HCT116 (cell line): ENCODE data around the gene HCN2. TPM values are rescaled to one million over a fixed set of nuclear protein-coding genes. Genes with fewer than 3 reads are reported as not detected.
A peak's percentile ranks its signal among the peaks of the same experiment; 100 is the strongest.

Source experiments
- ATAC-seq: fragments of 200-7000 bp; cut with Tn5 transposase; 2 replicates; pipeline ENCODE4 v1.9.1; 2020; ENCODE audit warnings: mild to moderate bottlenecking, moderate library complexity
- BruUV-seq: library from RNA; stranded (reverse); fragments of 400-500 nt; replicated peaks from 2 replicates; lab custom pipeline; 2021; lab: Mats Ljungman, UMichigan
- CTCF ChIA-PET: fragments of 300-600 bp; sonication (Branson Sonifier 250); formaldehyde crosslinking; loops from one replicate; lab custom pipeline; 2021; ENCODE audit warnings: antibody characterized with exemption; lab: Charles Lee
- POLR2A ChIA-PET: fragments of 300-600, 350-600 bp; sonication (Branson Sonifier 250); formaldehyde crosslinking; loops from one replicate; lab custom pipeline; 2021; ENCODE audit warnings: antibody characterized with exemption; lab: Charles Lee
- RAD21 ChIA-PET, 2 experiments: fragments of 300-600 bp; sonication (Branson Sonifier 250); formaldehyde crosslinking; loops; one replicate each; lab custom pipeline; 2023; ENCODE audit warnings: low total read pairs in 2 of 2; ENCODE audit not compliant: uncharacterized antibody in 2 of 2, unreplicated experiment in 2 of 2, low non-redundant PET in 1 of 2; lab: Charles Lee
- DNase-seq: peaks from one replicate; pipeline ENCODE4 v3.0.0-alpha.2; 2010; ENCODE audit warnings: low read depth, low spot score
- H2AFZ ChIP-seq: fragments of 200-600 bp; shearing (Covaris generic), sonication (generic); 2 replicates; pipeline ENCODE4 v1.6.1; 2017; ENCODE audit warnings: low read depth, mixed run types, mixed read lengths, antibody characterized with exemption, low read length; ENCODE audit not compliant: poor library complexity, severe bottlenecking
- H3K27ac ChIP-seq: 2 replicates; pipeline ENCODE4 v1.5.1; 2012; ENCODE audit warnings: low read depth, low read length
- H3K27me3 ChIP-seq: fragments of 200-600 bp; sonication (generic); 2 replicates; pipeline ENCODE4 v1.6.1; 2016; ENCODE audit warnings: mixed run types, low read length, mixed read lengths; ENCODE audit not compliant: insufficient read depth
- H3K36me3 ChIP-seq, 2 experiments: fragments of 200-500 bp in 1 of 2; fragments of 200-600 bp in 1 of 2; sonication (Bioruptor generic) in 1 of 2; sonication (generic) in 1 of 2; 2 replicates each; pipeline versions ENCODE4 v1.5.1 to v1.6.1; 2014 to 2016; ENCODE audit warnings: low read length in 2 of 2, inconsistent platforms in 1 of 2, mixed read lengths in 1 of 2, mixed run types in 1 of 2; ENCODE audit not compliant: insufficient read depth in 2 of 2, control insufficient read depth in 1 of 2
- H3K4me1 ChIP-seq, 2 experiments: fragments of 200-600 bp in 1 of 2; sonication (generic) in 1 of 2; 2 replicates each; pipeline versions ENCODE4 v1.5.1 to v1.6.1; 2012 to 2017; ENCODE audit warnings: low read length in 2 of 2, inconsistent platforms in 1 of 2, mild to moderate bottlenecking in 1 of 2, mixed read lengths in 1 of 2, mixed run types in 1 of 2, moderate library complexity in 1 of 2; ENCODE audit not compliant: insufficient read depth in 2 of 2, control insufficient read depth in 1 of 2
- H3K4me2 ChIP-seq: fragments of 200-600 bp; sonication (generic); 2 replicates; pipeline ENCODE4 v1.6.1; 2017; ENCODE audit warnings: mixed run types, low read length, mixed read lengths
- H3K4me3 ChIP-seq, 2 experiments: fragments of 200-600 bp in 1 of 2; sonication (generic) in 1 of 2; replicated peaks in 1 of 2; 2 replicates each; pipeline ENCODE4 v1.5.1; 2011 to 2016; ENCODE audit warnings: low read length in 2 of 2, control low read depth in 1 of 2, low read depth in 1 of 2, mild to moderate bottlenecking in 1 of 2, mixed read lengths in 1 of 2, mixed run types in 1 of 2
- H3K79me2 ChIP-seq: fragments of 200-600 bp; sonication (generic); 2 replicates; pipeline ENCODE4 v1.6.1; 2017; ENCODE audit warnings: mild to moderate bottlenecking, mixed run types, low read length, moderate library complexity, mixed read lengths; ENCODE audit not compliant: insufficient read depth
- H3K9ac ChIP-seq: fragments of 200-600 bp; sonication (generic); 2 replicates; pipeline ENCODE4 v1.6.1; 2016; ENCODE audit warnings: low read length, mixed read lengths
- H3K9me2 ChIP-seq: fragments of 200-600 bp; sonication (generic), shearing (Covaris generic); 2 replicates; pipeline ENCODE4 v1.6.1; 2017; ENCODE audit warnings: mixed run types, mild to moderate bottlenecking, moderate library complexity; ENCODE audit not compliant: insufficient read depth
- H3K9me3 ChIP-seq, 2 experiments: fragments of 200-500 bp in 1 of 2; fragments of 200-600 bp in 1 of 2; sonication (Bioruptor generic) in 1 of 2; sonication (generic) in 1 of 2; 2 replicates each; pipeline ENCODE4 v1.6.1; 2014 to 2017; ENCODE audit warnings: low read length in 2 of 2, mixed read lengths in 2 of 2, inconsistent platforms in 1 of 2, low read depth in 1 of 2, mild to moderate bottlenecking in 1 of 2, mixed run types in 1 of 2, moderate library complexity in 1 of 2; ENCODE audit not compliant: control insufficient read depth in 1 of 2, insufficient read depth in 1 of 2
- H4K20me1 ChIP-seq: fragments of 200-600 bp; sonication (generic), shearing (Covaris generic); 2 replicates; pipeline ENCODE4 v1.6.1; 2017; ENCODE audit warnings: mixed run types, mild to moderate bottlenecking, moderate library complexity; ENCODE audit not compliant: insufficient read depth
- ATF3 ChIP-seq: IDR thresholded peaks from 2 replicates; pipeline ENCODE4 v1.6.1; 2012
- ELF1 ChIP-seq: IDR thresholded peaks from 2 replicates; pipeline ENCODE4 v1.6.1; 2012; ENCODE audit warnings: low read depth, borderline replicate concordance
- EZH2phosphoT487 ChIP-seq: fragments of 200-600 bp; IDR thresholded peaks from 2 replicates; pipeline ENCODE4 v1.6.1; 2018; ENCODE audit warnings: antibody characterized with exemption, borderline replicate concordance
- FOSL1 ChIP-seq: IDR thresholded peaks from 2 replicates; pipeline ENCODE4 v1.6.1; 2012; ENCODE audit warnings: low read depth
- JUND ChIP-seq: IDR thresholded peaks from 2 replicates; pipeline ENCODE4 v1.6.1; 2012
- ZBTB33 ChIP-seq: IDR thresholded peaks from 2 replicates; pipeline ENCODE4 v1.6.1; 2011; ENCODE audit warnings: mild to moderate bottlenecking, low read length, moderate library complexity; ENCODE audit not compliant: insufficient replicate concordance; ENCODE audit errors: extremely low read depth
- ZFX ChIP-seq: fragments of 450-650 bp; IDR thresholded peaks from 2 replicates; pipeline ENCODE4 v1.6.1; 2017
- ZNF274 ChIP-seq: fragments of 200-500 bp; sonication (Bioruptor generic); IDR thresholded peaks from 2 replicates; pipeline ENCODE4 v1.6.1; 2014; ENCODE audit warnings: mild to moderate bottlenecking, low read depth, low read length, inconsistent platforms
- intact Hi-C: fragments of 100-400 bp; cut with micrococcal nuclease; formaldehyde crosslinking; loops from 2 replicates; pipeline ENCODE4 v1.10.0; 2022
- total RNA-seq: library from RNA; stranded (reverse); gene quantifications from one replicate; pipeline ENCODE4 v1.2.1, GENCODE V29; 2021; ENCODE audit not compliant: unreplicated experiment

HCN2 gene
- total RNA-seq, 1 experiment from 2014 or later = 2.4 TPM

- Histone ChIP-seq H3K4me1 (peaks cover 4 to 21% of the 10 kb centered on the region in 2 experiments; a peak in 3 of 4 replicates), H3K27ac (peak overlapping the region; percentile 53), H2AFZ (no peak overlapping the region), H3K79me2 (peaks cover 12% of the 10 kb centered on the region; the same call in 1 of the 2 replicates), H3K4me3 (no peak overlapping the region), H4K20me1 (no peaks in the 10 kb centered on the region), H3K27me3 (no peaks in the 10 kb centered on the region), H3K4me2 (peak overlapping the region; percentile 50; the same call in 1 of the 2 replicates), H3K9me3 (no peaks in the 10 kb centered on the region), H3K9me2 (no peaks in the 10 kb centered on the region), H3K9ac (no peak overlapping the region), H3K36me3 (peaks cover 0 to 58% of the 10 kb centered on the region in 2 experiments; a peak in 2 of 4 replicates)
- no peak for ATAC-seq
- TF ChIP-seq EZH2phosphoT487 = no peak
- no peak for TF ChIP-seq ELF1
- TF ChIP-seq ATF3 = no peak
- TF ChIP-seq ZFX = no peak
- TF ChIP-seq JUND = no peak
- no peak for TF ChIP-seq ZBTB33
- TF ChIP-seq ZNF274 = no peak
- TF ChIP-seq FOSL1 = no peak
- intact Hi-C loops = no loop called here
- DNase-seq = no peak
- no TSS peak for BruUV-seq
- ChIA-PET POLR2A (no interaction called here), RAD21 (no interaction called here), CTCF (no interaction called here)
These were observed 33.7 kb downstream of the HCN2 start for GRCh38 chr19:623175-623916.
